ENCODE data around the gene FBXO21.
"Not testable (repeated sequence)": the region's sequence is repeated elsewhere in the genome, so short reads cannot be mapped to it uniquely, and the experiment has no call there.

FBXO21 gene

GRCh38 chr12:117134059-117134458 lies 56.2 kb downstream of the FBXO21 start:
- DNase-seq: no peak

DNA sequence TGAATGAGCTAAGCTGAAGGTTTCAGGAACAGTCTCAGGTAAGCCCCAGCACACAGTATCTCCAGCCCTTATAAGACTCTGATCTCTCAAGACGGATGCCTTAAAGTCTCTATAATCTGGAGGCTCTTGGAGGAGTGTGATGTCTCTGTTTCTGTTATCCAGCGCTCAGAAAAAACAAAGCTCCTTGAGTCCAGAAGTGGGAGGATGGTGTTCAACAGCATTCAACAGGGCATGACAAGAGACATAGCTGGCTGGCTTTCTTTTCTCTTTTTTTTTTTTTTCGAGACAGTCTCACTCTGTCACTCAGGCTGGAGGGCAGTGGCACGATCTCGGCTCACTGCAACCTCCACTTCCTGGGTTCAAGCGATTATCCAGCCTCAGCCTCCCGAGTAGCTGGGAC lies 59.5 kb downstream of the FBXO21 start:
- no peak for DNase-seq

DNA sequence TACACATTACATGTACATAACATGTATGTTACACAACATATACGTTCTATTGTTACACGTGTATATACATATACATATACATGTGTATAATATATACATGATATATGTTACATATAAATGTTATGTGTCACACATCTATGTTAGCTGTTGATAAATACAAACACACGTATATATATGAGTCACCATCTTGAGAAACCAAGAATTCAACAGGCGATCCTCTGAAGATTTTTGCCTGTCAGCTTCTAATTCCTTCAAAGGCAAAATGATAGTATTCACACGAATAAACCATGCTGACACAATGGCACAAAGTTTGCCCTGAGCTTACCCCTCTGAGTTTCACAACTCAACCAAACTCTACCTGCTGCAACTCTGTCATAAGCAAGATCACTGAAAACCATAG lies 60.9 kb downstream of the FBXO21 start:
- no peak for DNase-seq

DNA sequence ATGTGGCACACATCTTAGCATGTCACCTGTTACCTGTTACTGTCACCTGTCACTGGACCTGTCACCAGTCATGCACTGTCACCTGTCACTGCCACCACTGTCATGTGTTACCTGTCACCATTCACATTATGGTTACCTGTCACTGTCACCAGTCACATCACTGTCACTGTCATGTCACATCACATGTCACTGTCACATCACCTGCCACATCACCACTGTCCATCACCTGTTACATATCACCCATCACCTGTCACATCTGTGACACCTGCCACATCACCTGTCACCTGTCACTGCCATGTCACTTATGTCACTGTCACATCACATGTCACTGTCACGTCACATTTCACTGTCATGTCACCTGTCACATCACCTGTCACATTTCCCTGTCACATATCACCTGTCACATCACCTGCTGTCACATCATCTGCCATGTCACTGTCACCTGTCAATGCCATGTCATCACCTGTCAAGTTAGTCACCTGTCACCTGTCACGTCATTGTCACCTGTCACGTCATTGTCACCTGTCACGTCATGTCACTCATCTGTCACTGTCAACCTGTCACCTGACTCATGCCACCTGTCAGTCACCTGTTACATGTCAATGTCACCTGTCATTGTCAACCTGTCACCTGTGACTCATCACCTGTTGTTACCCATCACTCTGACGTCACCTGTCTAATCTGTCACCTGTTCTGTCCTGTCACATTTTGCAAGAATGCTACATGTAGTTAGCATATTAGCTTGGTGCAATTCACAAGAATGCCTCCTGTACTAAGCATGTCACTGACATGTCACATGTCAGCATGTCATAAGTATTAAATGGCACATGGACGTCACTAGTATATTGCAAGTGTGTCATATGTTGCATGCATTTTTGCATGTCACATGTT lies 62.1 kb downstream of the FBXO21 start:
- no peak for DNase-seq

DNA sequence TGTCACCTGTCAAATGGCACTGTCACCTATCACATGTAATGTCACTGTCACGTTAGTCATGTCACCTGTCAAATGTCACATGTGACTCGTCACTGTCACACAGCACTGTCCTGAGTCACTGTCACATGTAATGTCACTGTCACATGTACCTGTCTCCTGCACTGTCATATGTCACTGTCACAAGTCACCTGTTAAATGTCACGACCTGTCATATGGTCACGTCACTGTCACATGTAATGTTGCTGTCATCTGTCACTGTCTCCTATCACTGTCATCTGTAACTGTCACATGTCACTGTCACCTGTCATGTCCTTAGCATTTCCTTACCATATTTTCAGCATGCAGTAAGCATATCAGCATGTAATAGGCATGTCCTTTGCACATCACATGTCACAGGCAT lies 63.9 kb downstream of the FBXO21 start:
- no peak for DNase-seq

DNA sequence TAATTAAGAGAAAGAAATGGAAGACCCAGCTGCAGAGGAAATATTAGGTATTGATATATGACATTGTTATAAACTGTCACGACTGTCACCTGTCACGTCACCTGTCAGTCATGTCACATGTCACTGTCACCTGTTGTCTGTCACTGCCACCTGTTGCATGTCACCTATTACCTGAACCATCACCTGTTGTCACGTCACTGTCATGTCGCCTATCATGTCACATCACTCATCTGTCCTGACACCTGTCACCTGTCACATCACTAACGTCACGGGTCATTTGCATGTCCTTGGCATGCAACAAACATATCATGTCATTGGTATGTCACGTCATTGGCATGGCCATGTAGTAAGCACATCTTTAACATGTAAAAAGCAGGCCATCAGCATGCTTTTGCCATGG lies 64.5 kb downstream of the FBXO21 start:
- DNase-seq: no peak

- DNase-seq: no peak
These were observed 65.0 kb downstream of the FBXO21 start for GRCh38 chr12:117125272-117125613.

- no peak for DNase-seq
These were observed 65.6 kb downstream of the FBXO21 start for GRCh38 chr12:117124421-117125271.

GRCh38 chr12:117121441-117121840 lies 68.8 kb downstream of the FBXO21 start:
- DNase-seq: no peak

DNA sequence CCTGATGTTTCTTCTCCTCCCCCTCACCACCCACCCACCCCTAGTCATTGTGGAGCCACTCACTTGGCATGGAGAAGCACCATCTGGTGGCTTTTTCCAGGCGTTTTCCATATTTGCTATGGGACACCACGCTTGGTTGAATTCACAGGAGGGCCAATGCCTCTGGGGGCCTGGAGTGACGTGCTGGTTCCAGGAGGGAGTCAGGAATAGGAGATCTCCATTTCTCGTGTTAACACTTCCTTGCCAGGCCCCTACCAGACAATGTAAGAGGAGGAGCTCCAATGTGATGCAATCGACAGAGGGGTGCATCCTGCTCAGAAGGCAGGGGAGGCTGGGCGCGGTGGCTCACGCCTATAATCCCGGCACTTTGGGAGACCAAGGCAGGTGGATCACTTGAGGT lies 69.5 kb downstream of the FBXO21 start:
- no peak for DNase-seq

DNA sequence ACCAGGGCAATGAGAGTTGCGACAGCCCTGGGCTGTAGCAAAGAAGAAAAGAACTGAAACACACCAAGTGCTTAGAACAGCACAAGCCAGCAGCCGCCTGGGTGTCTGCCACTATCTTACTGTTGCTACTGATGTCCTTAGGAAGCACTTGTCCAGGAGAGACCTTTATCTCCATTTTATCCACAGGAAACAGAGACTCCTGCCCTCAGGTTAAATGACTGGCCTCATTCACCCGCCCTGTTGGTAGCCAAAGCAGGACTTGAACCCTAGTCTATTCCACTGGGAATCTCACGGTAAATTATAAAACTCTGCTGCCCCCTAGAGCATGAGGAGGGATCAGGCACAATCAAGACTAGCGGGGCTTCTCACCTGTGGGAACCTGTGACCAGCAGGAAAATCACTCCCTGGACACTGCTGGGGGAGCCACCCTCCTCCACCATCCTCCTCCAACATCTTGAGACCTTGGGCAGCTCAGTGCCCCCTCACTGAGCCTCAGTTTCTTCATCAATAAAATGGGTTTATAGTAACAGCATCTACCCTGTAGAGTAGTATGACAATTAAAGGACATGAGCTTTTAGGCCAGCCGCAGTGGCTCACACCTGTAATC lies 70.6 kb downstream of the FBXO21 start:
- DNase-seq: no peak

- no peak for DNase-seq
These were observed 71.3 kb downstream of the FBXO21 start for GRCh38 chr12:117118838-117119591.

GRCh38 chr12:117114784-117115183 lies 75.5 kb downstream of the FBXO21 start:
- no peak for DNase-seq

- no peak for DNase-seq
These were observed 77.0 kb downstream of the FBXO21 start for GRCh38 chr12:117113231-117113630.

DNA sequence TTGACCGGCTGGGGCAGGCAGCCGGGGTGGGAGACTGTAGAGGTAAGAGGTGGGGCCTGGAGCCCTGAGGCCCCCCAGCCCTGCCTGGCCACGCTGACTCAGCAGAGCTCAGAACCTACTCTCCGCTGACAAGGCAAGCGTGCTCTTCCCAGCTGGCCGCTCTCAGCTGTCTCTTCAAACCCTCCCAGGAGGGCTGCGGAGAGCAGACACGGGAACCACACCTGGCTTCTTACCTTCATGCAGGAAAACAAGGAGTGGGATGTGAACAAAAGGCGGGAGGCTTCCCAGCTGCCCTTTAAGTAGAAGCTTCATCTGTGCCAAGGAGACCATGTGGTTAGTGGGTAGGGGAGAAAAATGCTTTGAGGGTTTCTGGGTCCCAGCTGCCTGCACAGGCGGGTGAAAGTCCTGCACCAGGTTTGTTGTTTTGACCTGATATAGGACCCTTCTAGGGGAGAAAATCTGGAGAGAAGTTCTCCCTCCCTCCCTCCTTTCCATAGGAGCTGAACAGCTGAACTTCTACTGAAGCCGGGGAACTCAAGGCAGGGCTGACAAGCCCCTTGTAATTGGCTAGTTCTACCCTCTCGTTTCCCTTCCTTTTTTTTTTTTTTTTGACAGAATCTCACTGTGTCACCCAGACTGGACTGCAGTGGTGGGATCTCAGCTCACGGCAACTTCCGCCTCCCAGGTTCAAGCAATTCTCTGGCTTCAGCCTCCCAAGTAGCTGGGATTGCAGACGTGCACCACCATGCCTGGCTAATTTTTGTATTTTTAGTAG lies 78.3 kb downstream of the FBXO21 start:
- DNase-seq: no peak

- DNase-seq: no peak
These were observed 78.9 kb downstream of the FBXO21 start for GRCh38 chr12:117111386-117111785.

- no peak for DNase-seq
These were observed 80.2 kb downstream of the FBXO21 start for GRCh38 chr12:117109943-117110635.

DNA sequence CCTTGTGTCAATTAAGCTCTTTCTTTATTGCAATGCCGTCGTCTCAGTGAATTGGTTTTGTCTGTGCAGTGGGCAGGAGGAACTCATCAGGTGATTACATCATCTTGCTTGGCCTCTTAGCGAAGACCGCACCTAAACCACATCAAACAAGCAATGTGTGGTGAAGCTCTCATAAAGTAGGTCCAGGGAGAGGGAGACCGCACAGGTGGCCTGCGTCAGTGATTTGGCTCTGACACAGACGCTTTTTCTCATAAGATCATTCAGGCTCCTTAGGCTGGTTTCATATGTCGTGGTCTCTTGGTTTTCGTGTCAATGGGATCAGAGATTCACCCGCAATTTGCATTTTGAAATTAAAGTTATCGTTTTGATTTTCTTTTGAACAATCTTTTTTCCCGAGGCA lies 84.4 kb downstream of the FBXO21 start:
- no peak for DNase-seq

GRCh38 chr12:117104003-117104402 lies 86.3 kb downstream of the FBXO21 start:
- DNase-seq: not testable (repeated sequence)

GRCh38 chr12:117102800-117103181 lies 87.5 kb downstream of the FBXO21 start:
- DNase-seq: no peak
